A549 (cell line): ENCODE results near the gene P2RX4. TPM values are rescaled to one million over a fixed set of nuclear protein-coding genes. Genes with fewer than 3 reads are reported as not detected.
A peak's percentile ranks its signal among the peaks of the same experiment; 100 is the strongest.

Experiments used
- ATAC-seq, 2 experiments: fragments of 200-7000 bp in 1 of 2; fragments of >200 bp in 1 of 2; cut with Nextera tagmentation in 1 of 2; cut with Tn5 transposase in 1 of 2; 3 replicates each; pipeline versions ENCODE4 v1.8.0 to v1.9.1; 2018 to 2020; ENCODE audit warnings: mild to moderate bottlenecking in 1 of 2, moderate library complexity in 1 of 2
- CTCF ChIA-PET: fragments of 300-600 bp; sonication (Branson Sonifier 250); formaldehyde crosslinking; extraction: SDS; loops from one replicate; lab custom pipeline; 2021; ENCODE audit warnings: antibody characterized with exemption, inconsistent platforms; lab: Yijun Ruan, JAX
- POLR2A ChIA-PET: fragments of 350-600 bp; formaldehyde crosslinking; extraction: SDS; loops from one replicate; lab custom pipeline; 2021; ENCODE audit warnings: antibody characterized with exemption, inconsistent platforms; lab: Yijun Ruan, JAX
- DNase-seq, 2 experiments: peaks; one replicate each; pipeline versions ENCODE4 v3.0.0 to v3.0.0-alpha.2; 2011 to 2016; ENCODE audit warnings: low read depth in 1 of 2, low spot score in 1 of 2
- FAIRE-seq: peaks from 2 replicates; lab custom pipeline; 2011; peaks lifted over from hg19 to GRCh38; lab: Jason Lieb, UNC
- H3K27ac ChIP-seq, 2 experiments: fragments of >200 bp; sonication (Bioruptor Twin); formaldehyde crosslinking; 3 replicates each; pipeline ENCODE4 v1.5.1; 2016 to 2017
- H3K4me1 ChIP-seq: fragments of >200 bp; sonication (Bioruptor Twin); formaldehyde crosslinking; 3 replicates; pipeline ENCODE4 v1.6.1; 2016
- H3K4me2 ChIP-seq: fragments of >200 bp; sonication (Bioruptor Twin); formaldehyde crosslinking; 3 replicates; pipeline ENCODE4 v1.6.1; 2016
- H3K4me3 ChIP-seq: fragments of >200 bp; sonication (Bioruptor Twin); formaldehyde crosslinking; 3 replicates; pipeline ENCODE4 v1.5.1; 2016
- H3K9me3 ChIP-seq: fragments of >200 bp; sonication (Bioruptor Twin); formaldehyde crosslinking; 3 replicates; pipeline ENCODE4 v1.6.1; 2016
- CEBPB ChIP-seq, 2 experiments: fragments of >200 bp in 1 of 2; sonication (Bioruptor Twin) in 1 of 2; formaldehyde crosslinking in 1 of 2; IDR thresholded peaks; 2 replicates each; pipeline ENCODE4 v1.6.1; 2012 to 2016
- E2F6 ChIP-seq: IDR thresholded peaks from 2 replicates; pipeline ENCODE4 v1.6.1; 2012; ENCODE audit warnings: low read depth, borderline replicate concordance
- EHF ChIP-seq: fragments of 250-450 bp; sonication (Bioruptor Pico); IDR thresholded peaks from 2 replicates; pipeline ENCODE4 v1.5.0; 2020; ENCODE audit warnings: mild to moderate bottlenecking
- EHMT2 ChIP-seq: fragments of 200-600 bp; sonication (generic); IDR thresholded peaks from 2 replicates; pipeline ENCODE4 v1.6.1; 2016; ENCODE audit warnings: antibody characterized with exemption, low read depth, mild to moderate bottlenecking, moderate library complexity
- EP300 ChIP-seq, 2 experiments: fragments of >200 bp; sonication (Bioruptor Twin); formaldehyde crosslinking; IDR thresholded peaks; 2 replicates in 1 of 2; 3 replicates in 1 of 2; pipeline ENCODE4 v1.6.1; 2016 to 2017
- FOSL2 ChIP-seq, 2 experiments: fragments of 450-650 bp in 1 of 2; fragments of >200 bp in 1 of 2; sonication (Bioruptor Twin) in 1 of 2; formaldehyde crosslinking; IDR thresholded peaks; 2 replicates each; pipeline versions ENCODE4 v1.5.0 to v1.6.1; 2016 to 2020; ENCODE audit warnings: mild to moderate bottlenecking in 1 of 2, moderate library complexity in 1 of 2
- HEYL ChIP-seq: fragments of 250-450 bp; sonication (Bioruptor Pico); IDR thresholded peaks from 2 replicates; pipeline ENCODE4 v1.8.0; 2021; ENCODE audit warnings: mild to moderate bottlenecking, moderate library complexity
- HOXA7 ChIP-seq: fragments of 250-450 bp; sonication (Bioruptor Pico); IDR thresholded peaks from 2 replicates; pipeline ENCODE4 v1.5.0; 2020; ENCODE audit warnings: mild to moderate bottlenecking, moderate library complexity
- HOXB13 ChIP-seq: fragments of 250-450 bp; sonication (Bioruptor Pico); IDR thresholded peaks from 2 replicates; pipeline ENCODE4 v1.5.0; 2020; ENCODE audit warnings: low read depth, mild to moderate bottlenecking, moderate library complexity
- HOXB5 ChIP-seq: fragments of 250-450 bp; sonication (Bioruptor Pico); IDR thresholded peaks from 2 replicates; pipeline ENCODE4 v1.5.0; 2020; ENCODE audit warnings: mild to moderate bottlenecking, moderate library complexity
- JUN ChIP-seq, 2 experiments: fragments of >200 bp; sonication (Bioruptor Twin); formaldehyde crosslinking; IDR thresholded peaks; 2 replicates in 1 of 2; 3 replicates in 1 of 2; pipeline ENCODE4 v1.6.1; 2016 to 2017
- JUNB ChIP-seq: fragments of >200 bp; sonication (Bioruptor Twin); formaldehyde crosslinking; IDR thresholded peaks from 2 replicates; pipeline ENCODE4 v1.6.1; 2016
- KDM1A ChIP-seq: fragments of 200-600 bp; sonication (generic); IDR thresholded peaks from 2 replicates; pipeline ENCODE4 v1.6.1; 2016; ENCODE audit warnings: low read depth, mild to moderate bottlenecking
- KDM5A ChIP-seq: fragments of 200-600 bp; sonication (generic); IDR thresholded peaks from 2 replicates; pipeline ENCODE4 v1.6.1; 2016; ENCODE audit warnings: antibody characterized with exemption, mild to moderate bottlenecking
- NFE2L2 ChIP-seq: fragments of 150-350 bp; conservative IDR thresholded peaks from 2 replicates; pipeline ENCODE4 v1.6.1; 2014; ENCODE audit warnings: low read length
- NPAS2 ChIP-seq: fragments of 250-450 bp; sonication (Bioruptor Pico); IDR thresholded peaks from 2 replicates; pipeline ENCODE4 v1.8.0; 2022; ENCODE audit warnings: mild to moderate bottlenecking, moderate library complexity, borderline replicate concordance
- PHF8 ChIP-seq: fragments of 200-600 bp; sonication (generic); IDR thresholded peaks from 2 replicates; pipeline ENCODE4 v1.6.1; 2016; ENCODE audit warnings: low read depth, mild to moderate bottlenecking, antibody characterized with exemption, moderate library complexity, borderline replicate concordance
- POLR2AphosphoS2 ChIP-seq: conservative IDR thresholded peaks from 2 replicates; pipeline ENCODE4 v1.6.1; 2012; ENCODE audit warnings: low read length, improper control_type of control experiment, inconsistent platforms
- RAD21 ChIP-seq, 2 experiments: fragments of >200 bp in 1 of 2; sonication (Bioruptor Twin) in 1 of 2; formaldehyde crosslinking in 1 of 2; IDR thresholded peaks in 1 of 2; conservative IDR thresholded peaks in 1 of 2; 2 replicates in 1 of 2; 3 replicates in 1 of 2; pipeline ENCODE4 v1.6.1; 2012 to 2018; ENCODE audit warnings: inconsistent platforms in 1 of 2
- RARB ChIP-seq: fragments of 250-450 bp; sonication (Bioruptor Pico); IDR thresholded peaks from 2 replicates; pipeline ENCODE4 v1.8.0; 2021; ENCODE audit warnings: mild to moderate bottlenecking, moderate library complexity
- REST ChIP-seq: fragments of 200-600 bp; sonication (generic); IDR thresholded peaks from 2 replicates; pipeline ENCODE4 v1.6.1; 2016; ENCODE audit warnings: antibody characterized with exemption, mild to moderate bottlenecking, moderate library complexity
- SREBF2 ChIP-seq: fragments of 450-650 bp; IDR thresholded peaks from 2 replicates; pipeline ENCODE4 v1.6.1; 2014; ENCODE audit warnings: mild to moderate bottlenecking, moderate library complexity
- TFCP2L1 ChIP-seq: fragments of 250-450 bp; sonication (Bioruptor Pico); IDR thresholded peaks from 2 replicates; pipeline ENCODE4 v1.5.0; 2021; ENCODE audit warnings: mild to moderate bottlenecking
- TP53 ChIP-seq: fragments of 250-450 bp; sonication (Bioruptor Pico); IDR thresholded peaks from 2 replicates; pipeline ENCODE4 v1.5.0; 2021; ENCODE audit warnings: mild to moderate bottlenecking, moderate library complexity
- ZSCAN20 ChIP-seq: fragments of 250-450 bp; sonication (Bioruptor Pico); IDR thresholded peaks from 2 replicates; pipeline ENCODE4 v1.8.0; 2022; ENCODE audit warnings: mild to moderate bottlenecking, moderate library complexity
- WGBS: methylation state at CpG from one replicate; pipeline ENCODE4 v1.1.6; 2017; ENCODE audit errors: missing lambda C conversion rate; 5-methylcytosine and 5-hydroxymethylcytosine counted together
- polyA plus RNA-seq, 4 experiments: library from polyadenylated mRNA; depleted of rRNA in 3 of 4; stranded (reverse); fragments of >200 nt; fragmentation: RNase III in 1 of 4; extraction: RNeasy Plus Mini Kit Qiagen cat#74134 plus additional on column Dnase treatment in 1 of 4; gene quantifications; 2 replicates in 3 of 4; 3 replicates in 1 of 4; pipeline ENCODE4 v1.2.3, GENCODE V29; 2011 to 2017
- TF ChIP-seq, protein P1 (sequence below): fragments of 450-650 bp; IDR thresholded peaks from 2 replicates; pipeline ENCODE4 v1.6.1; 2014; ENCODE audit warnings: antibody characterized with exemption
- TF ChIP-seq, protein P2 (sequence below): fragments of >200 bp; sonication (Bioruptor Twin); formaldehyde crosslinking; IDR thresholded peaks from 3 replicates; pipeline ENCODE4 v1.6.1; 2016
- TF ChIP-seq, protein P3 (sequence below): fragments of 250-450 bp; sonication (Bioruptor Pico); IDR thresholded peaks from 2 replicates; pipeline ENCODE4 v1.5.0; 2020; ENCODE audit warnings: low read depth, mild to moderate bottlenecking, moderate library complexity

The P2RX4 gene
- polyA plus RNA-seq, 2 of the 4 experiments (the other 2 are of a cell fraction), result 16.0 to 27.5 TPM

GRCh38 chr12:121274036-121274763 lies 64.3 kb downstream of the P2RX4 start:
- H3K4me1 ChIP-seq, result peaks cover 9% of the 10 kb centered on the region
- POLR2A ChIA-PET, result no interaction called here
- no peak overlapping the region for H3K4me3 ChIP-seq
- H3K9me3 ChIP-seq, result no peaks in the 10 kb centered on the region
- no peak for DNase-seq
- TF ChIP-seq RARB (CRISPR knock-in tag) (no peak), KDM5A (no peak), CEBPB (IDR thresholded peaks at IDR 0.05) (no peak), JUN (IDR thresholded peaks at IDR 0.05) (no peak), HEYL (no peak), E2F6 (no peak), NPAS2 (no peak), TP53 (CRISPR knock-in tag) (no peak), EHMT2 (no peak), HOXB5 (no peak), NFE2L2 (no peak), FOSL2 (IDR thresholded peaks at IDR 0.05) (no peak), FOSL2 (CRISPR knock-in tag; IDR thresholded peaks at IDR 0.05) (no peak), POLR2AphosphoS2 (no peak), ZSCAN20 (CRISPR knock-in tag) (no peak), JUNB (no peak), EHF (CRISPR knock-in tag) (no peak), HOXA7 (no peak)
- TF ChIP-seq, protein P1, sequence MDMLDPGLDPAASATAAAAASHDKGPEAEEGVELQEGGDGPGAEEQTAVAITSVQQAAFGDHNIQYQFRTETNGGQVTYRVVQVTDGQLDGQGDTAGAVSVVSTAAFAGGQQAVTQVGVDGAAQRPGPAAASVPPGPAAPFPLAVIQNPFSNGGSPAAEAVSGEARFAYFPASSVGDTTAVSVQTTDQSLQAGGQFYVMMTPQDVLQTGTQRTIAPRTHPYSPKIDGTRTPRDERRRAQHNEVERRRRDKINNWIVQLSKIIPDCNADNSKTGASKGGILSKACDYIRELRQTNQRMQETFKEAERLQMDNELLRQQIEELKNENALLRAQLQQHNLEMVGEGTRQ, result no peak
- TF ChIP-seq, protein P2, sequence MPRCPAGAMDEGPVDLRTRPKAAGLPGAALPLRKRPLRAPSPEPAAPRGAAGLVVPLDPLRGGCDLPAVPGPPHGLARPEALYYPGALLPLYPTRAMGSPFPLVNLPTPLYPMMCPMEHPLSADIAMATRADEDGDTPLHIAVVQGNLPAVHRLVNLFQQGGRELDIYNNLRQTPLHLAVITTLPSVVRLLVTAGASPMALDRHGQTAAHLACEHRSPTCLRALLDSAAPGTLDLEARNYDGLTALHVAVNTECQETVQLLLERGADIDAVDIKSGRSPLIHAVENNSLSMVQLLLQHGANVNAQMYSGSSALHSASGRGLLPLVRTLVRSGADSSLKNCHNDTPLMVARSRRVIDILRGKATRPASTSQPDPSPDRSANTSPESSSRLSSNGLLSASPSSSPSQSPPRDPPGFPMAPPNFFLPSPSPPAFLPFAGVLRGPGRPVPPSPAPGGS, result no peak
- TF ChIP-seq, protein P3, sequence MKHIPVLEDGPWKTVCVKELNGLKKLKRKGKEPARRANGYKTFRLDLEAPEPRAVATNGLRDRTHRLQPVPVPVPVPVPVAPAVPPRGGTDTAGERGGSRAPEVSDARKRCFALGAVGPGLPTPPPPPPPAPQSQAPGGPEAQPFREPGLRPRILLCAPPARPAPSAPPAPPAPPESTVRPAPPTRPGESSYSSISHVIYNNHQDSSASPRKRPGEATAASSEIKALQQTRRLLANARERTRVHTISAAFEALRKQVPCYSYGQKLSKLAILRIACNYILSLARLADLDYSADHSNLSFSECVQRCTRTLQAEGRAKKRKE, result no peak
- 98% methylated on average over 32 of the region's 35 CpGs for WGBS
- H3K27ac ChIP-seq, result no peak overlapping the region
- no peak overlapping the region for H3K4me2 ChIP-seq
- ATAC-seq, result no peak
- no peak for FAIRE-seq
- CTCF ChIA-PET, result interaction anchor here (1.0 to 1.8 kb wide), 2 partner anchors 16 to 21 kb away, joined by 4 to 7 read pairs; partner anchors contain the start of gene CAMKK2

DNA sequence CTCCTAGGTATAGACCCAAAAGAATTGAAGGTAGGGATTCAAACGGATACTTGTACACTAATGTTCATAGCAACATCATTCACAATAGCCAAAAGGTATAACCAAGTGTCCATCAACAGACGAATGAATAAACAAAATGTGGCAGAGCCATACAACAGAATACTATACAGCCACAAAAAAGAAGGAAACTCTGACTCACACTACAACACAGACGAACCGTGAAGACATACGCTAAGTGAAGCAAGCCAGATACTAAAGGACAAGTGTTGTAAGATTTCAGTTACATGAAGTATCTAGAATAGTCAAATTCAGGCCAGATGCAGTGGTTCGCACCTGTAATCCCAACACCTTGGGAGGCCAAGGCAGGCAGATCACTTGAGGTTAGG lies 67.4 kb downstream of the P2RX4 start:
- Histone ChIP-seq H3K4me1 (peaks cover 9% of the 10 kb centered on the region), H3K4me2 (peak overlapping the region; percentile 41; the same call in 2 of the 3 replicates), H3K27ac (peak overlapping the region in 1 of 2 experiments; percentile 77; a peak in 1 of 6 replicates), H3K9me3 (no peaks in the 10 kb centered on the region), H3K4me3 (no peak overlapping the region)
- ChIA-PET CTCF (interaction anchor here (0.5 to 2.4 kb wide), 10 partner anchors 8 to 110 kb away, joined by 3 to 7 read pairs (median 3); no protein-coding TSS in a partner anchor), POLR2A (interaction anchor here (0.6 to 0.7 kb wide), 2 partner anchors 74 to 395 kb away, joined by 3 read pairs; no protein-coding TSS in a partner anchor)
- FAIRE-seq (no peak), ATAC-seq (0 out of 6 replicates have a peak, but pooled peaks of 1 of the 2 experiments have one; percentile 14), DNase-seq (no peak)
- WGBS, result 91% methylated on average over 6 of the region's 6 CpGs
- TF ChIP-seq EHMT2, result no peak
- TF ChIP-seq EHF (CRISPR knock-in tag), result no peak
- no peak for TF ChIP-seq SREBF2
- TF ChIP-seq JUN (IDR thresholded peaks at IDR 0.05), result no peak
- TF ChIP-seq E2F6, result no peak
- TF ChIP-seq HOXB5, result no peak
- no peak for TF ChIP-seq PHF8
- no peak for TF ChIP-seq EP300 (IDR thresholded peaks at IDR 0.05)
- TF ChIP-seq KDM1A, result no peak
- no peak for TF ChIP-seq TFCP2L1 (CRISPR knock-in tag)
- TF ChIP-seq RAD21 (conservative IDR thresholded peaks at IDR 0.05 in 1 of 2, IDR thresholded peaks at IDR 0.05 in 1 of 2), result no peak
- no peak for TF ChIP-seq FOSL2 (IDR thresholded peaks at IDR 0.05)
- no peak for TF ChIP-seq FOSL2 (CRISPR knock-in tag; IDR thresholded peaks at IDR 0.05)
- no peak for TF ChIP-seq HOXB13
- no peak for TF ChIP-seq POLR2AphosphoS2
- no peak for TF ChIP-seq KDM5A
- TF ChIP-seq TP53 (CRISPR knock-in tag), result no peak
- TF ChIP-seq REST, result no peak
